LNCaP clone FGC (cell line): ENCODE results near the gene TMEM200B.
"Not testable (repeated sequence)": the region's sequence is repeated elsewhere in the genome, so short reads cannot be mapped to it uniquely, and the experiment has no call there.

Source experiments
- DNase-seq: peaks from one replicate; pipeline ENCODE4 v3.0.0-alpha.2; 2011; ENCODE audit warnings: low read depth
- H3K4me3 ChIP-seq: 2 replicates; pipeline ENCODE4 v1.5.1; 2011; ENCODE audit warnings: mild to moderate bottlenecking, low read depth, low read length, control low read depth
- TF ChIP-seq, protein P1 (sequence below): IDR thresholded peaks from 2 replicates; pipeline ENCODE4 v1.5.1; 2012; ENCODE audit warnings: mild to moderate bottlenecking; ENCODE audit not compliant: control insufficient read depth, insufficient read depth; ENCODE audit errors: extremely low read depth

TMEM200B gene

DNA sequence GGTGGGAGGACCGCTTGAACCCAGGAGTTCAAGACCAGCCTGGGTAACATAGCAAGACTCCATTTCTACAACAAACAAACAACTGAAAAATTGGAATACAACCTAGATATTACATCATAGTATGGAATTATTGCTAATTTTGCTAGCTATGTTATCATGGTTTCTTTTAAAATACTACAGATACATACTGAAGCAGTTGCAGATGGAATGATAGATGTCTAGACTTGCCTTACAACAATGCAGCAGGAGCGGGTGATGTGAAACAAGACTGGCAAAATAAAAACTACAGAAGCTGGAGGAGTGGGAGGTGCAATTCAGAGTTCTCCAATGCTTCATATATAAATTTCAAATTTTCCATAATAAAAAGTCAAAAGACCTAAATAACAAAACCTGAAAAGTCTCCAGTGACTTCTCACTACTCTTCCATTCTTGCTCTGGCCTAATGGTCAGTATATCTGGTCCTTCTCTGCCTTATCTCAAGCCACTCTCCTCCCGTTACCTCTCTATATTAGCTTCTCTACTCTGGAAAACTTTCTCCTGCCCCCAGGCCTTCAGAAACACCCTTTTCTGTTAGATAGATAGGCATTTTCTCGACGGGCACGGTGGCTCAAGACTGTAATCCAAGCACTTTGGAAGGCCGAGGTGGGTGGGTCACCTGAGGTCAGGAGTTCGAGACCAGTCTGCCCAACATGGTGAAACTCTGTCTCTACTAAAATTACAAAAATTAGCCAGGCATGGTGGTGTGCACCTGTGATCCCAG lies 28.5 kb upstream of the TMEM200B start:
- DNase-seq = no peak
- no peak overlapping the region for H3K4me3 ChIP-seq
- TF ChIP-seq, protein P1, sequence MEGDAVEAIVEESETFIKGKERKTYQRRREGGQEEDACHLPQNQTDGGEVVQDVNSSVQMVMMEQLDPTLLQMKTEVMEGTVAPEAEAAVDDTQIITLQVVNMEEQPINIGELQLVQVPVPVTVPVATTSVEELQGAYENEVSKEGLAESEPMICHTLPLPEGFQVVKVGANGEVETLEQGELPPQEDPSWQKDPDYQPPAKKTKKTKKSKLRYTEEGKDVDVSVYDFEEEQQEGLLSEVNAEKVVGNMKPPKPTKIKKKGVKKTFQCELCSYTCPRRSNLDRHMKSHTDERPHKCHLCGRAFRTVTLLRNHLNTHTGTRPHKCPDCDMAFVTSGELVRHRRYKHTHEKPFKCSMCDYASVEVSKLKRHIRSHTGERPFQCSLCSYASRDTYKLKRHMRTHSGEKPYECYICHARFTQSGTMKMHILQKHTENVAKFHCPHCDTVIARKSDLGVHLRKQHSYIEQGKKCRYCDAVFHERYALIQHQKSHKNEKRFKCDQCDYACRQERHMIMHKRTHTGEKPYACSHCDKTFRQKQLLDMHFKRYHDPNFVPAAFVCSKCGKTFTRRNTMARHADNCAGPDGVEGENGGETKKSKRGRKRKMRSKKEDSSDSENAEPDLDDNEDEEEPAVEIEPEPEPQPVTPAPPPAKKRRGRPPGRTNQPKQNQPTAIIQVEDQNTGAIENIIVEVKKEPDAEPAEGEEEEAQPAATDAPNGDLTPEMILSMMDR = no peak

GRCh38 chr1:29150346-29150745 lies 26.6 kb upstream of the TMEM200B start:
- DNase-seq, H3K4me3 ChIP-seq: not testable (repeated sequence)

DNA sequence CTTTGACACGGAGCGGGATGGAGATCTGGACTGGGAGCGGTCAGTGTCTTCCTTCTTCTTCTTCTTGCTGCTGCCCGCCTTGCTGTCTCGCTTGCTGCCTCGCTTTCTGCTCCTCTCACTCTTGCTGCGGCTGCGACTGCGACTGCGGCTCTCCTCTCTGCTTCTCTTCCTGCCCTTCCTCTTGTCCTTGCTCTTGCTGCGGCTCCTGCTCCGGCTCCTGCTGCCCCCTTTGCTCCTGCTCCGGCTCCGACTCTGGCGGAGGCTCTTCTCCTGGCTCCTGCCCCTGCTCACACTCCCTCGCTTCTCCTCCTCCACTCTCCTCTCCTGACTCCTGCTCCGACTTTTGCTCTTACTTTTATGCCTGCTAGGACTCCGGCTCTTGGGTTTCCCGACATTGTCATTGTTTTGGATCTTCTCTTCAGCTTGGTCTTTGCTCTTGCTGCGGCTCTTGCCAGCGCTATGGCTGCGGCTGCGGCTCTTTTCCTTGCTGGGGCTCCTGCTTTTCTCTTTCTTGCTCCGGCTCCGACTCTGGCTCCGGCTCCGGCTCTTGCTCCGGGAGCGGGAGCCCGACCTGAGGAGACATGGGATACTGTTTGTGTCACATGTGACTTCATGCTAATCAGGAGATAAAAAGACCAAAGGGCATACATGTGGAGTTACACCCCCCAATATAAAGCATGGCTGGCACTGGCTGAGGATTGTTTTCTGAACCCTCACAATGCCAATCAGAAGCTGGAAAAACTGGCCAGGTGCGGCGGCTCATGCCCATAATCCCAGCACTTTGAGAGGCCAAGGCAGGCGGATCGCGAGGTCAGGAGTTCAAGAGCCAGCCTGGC lies 25.2 kb upstream of the TMEM200B start:
- TF ChIP-seq, protein P1 = no peak
- H3K4me3 ChIP-seq = no peak overlapping the region
- no peak for DNase-seq

- TF ChIP-seq, protein P1 = no peak
- DNase-seq = no peak
- no peak overlapping the region for H3K4me3 ChIP-seq
Measured at GRCh38 chr1:29145739-29146437, 22.2 kb upstream of the TMEM200B start.

DNA sequence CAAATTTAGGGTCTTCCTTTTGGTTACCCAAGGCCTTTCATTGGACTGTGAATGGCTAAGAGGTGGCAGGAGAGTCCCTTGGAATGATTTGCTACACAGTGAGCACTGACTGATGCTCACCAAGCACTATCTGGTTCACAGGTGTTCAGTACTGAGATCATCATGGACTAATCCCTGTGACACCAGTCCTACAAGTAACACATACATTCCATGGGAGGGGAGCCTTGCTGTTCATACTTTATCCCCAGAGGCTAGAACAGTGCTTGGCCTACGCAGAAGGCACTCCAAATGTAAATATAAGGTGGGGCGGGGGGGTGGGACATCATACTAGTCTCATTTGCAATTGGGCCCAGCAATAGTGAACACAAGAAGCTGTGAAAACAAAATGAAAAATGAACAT lies 20.5 kb upstream of the TMEM200B start:
- DNase-seq = no peak
- H3K4me3 ChIP-seq = no peak overlapping the region
- TF ChIP-seq, protein P1 = no peak

DNA sequence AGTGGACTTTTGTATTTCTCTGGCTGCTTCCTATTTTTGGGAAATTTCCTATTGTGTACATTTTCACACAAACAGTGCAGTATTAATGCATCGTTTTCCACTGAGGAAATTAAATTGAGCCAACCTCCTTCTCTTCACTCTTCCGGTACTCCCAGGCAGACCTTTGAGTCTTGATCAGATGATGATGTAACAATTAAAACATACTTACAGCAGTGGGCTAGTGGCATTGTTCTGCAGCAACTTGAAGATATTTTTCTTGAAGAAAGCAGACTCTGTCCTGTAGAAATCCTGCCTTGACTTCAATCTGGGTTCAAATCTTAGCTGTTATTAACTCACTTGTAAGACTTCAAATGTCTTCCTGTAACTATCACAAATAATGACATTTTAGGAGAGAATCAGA lies 19.0 kb upstream of the TMEM200B start:
- H3K4me3 ChIP-seq = no peak overlapping the region
- TF ChIP-seq, protein P1 = no peak
- DNase-seq = no peak

- TF ChIP-seq, protein P1 = no peak
- no peak overlapping the region for H3K4me3 ChIP-seq
- DNase-seq = peak; percentile 61
Measured at GRCh38 chr1:29136391-29136915, 12.8 kb upstream of the TMEM200B start.
